ENCODE data around the gene ST8SIA5. TPM values are rescaled to one million over a fixed set of nuclear protein-coding genes. Genes with fewer than 3 reads are reported as not detected.

Gene ST8SIA5
- total and polyA plus RNA-seq, 9 of the 15 experiments (the other 6 are each of a cell fraction or from before 2014, with no cell fraction given), result 0.03 to 0.33 (median 0.06) TPM; not detected in 5

DNA sequence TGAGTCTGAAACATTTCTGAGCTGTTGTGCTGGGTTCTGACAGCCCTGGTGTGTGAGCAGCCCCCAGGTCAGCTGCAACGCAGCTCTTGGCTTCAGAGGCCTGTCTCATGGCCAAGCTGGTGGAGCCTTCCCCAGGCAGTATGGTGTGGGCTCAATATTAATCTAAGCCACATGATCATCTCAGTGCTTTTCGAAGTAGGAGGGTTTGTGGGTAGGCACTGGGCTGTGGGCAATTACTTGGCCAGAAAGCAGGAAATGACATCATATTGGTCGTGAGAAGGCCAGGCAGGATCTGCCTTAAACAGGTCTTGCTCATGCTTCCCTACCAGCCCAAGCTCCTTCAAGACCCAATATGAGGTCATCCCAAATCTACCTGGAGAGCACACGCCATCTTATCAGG is 126.7 kb downstream of the ST8SIA5 start:
- Histone ChIP-seq H2AFZ (ENCODE audit: low read depth, low read length) (no peak overlapping the region), H3K9me1 (ENCODE audit: control insufficient read depth, insufficient read depth, low read length) (no peaks in the 10 kb centered on the region)

More for the DNA sequence above, 126.7 kb downstream of the ST8SIA5 start:
- no peak for DNase-seq (ENCODE audit: extremely low read depth in 1 of 4, low spot score in 3 of 4)
- BruUV-seq (replicated peaks), result no TSS peak
- ATAC-seq, result no peak
- TF ChIP-seq TAL1 (IDR thresholded peaks at IDR 0.05), result no peak
- TF ChIP-seq, protein P1, sequence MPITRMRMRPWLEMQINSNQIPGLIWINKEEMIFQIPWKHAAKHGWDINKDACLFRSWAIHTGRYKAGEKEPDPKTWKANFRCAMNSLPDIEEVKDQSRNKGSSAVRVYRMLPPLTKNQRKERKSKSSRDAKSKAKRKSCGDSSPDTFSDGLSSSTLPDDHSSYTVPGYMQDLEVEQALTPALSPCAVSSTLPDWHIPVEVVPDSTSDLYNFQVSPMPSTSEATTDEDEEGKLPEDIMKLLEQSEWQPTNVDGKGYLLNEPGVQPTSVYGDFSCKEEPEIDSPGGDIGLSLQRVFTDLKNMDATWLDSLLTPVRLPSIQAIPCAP (CRISPR knock-in tag; IDR thresholded peaks at IDR 0.05; ENCODE audit: borderline replicate concordance), result no peak
- no peak for TF ChIP-seq DACH1 (IDR thresholded peaks at IDR 0.05; ENCODE audit: partially characterized antibody)
- no peak for TF ChIP-seq ZNF644 (tag; IDR thresholded peaks at IDR 0.05; ENCODE audit: low read depth)
- TF ChIP-seq ZNF253 (CRISPR knock-in tag; conservative IDR thresholded peaks at IDR 0.05), result no peak
- no peak for TF ChIP-seq ETV6 (IDR thresholded peaks at IDR 0.05; ENCODE audit: borderline replicate concordance in 1 of 2, low read depth in 2 of 2, low read length in 1 of 2)
- no peak for TF ChIP-seq ETV6 (CRISPR knock-in tag; IDR thresholded peaks at IDR 0.05; ENCODE audit: borderline replicate concordance)
- no peak for TF ChIP-seq CBFB (CRISPR knock-in tag; IDR thresholded peaks at IDR 0.05)
- no peak for TF ChIP-seq GTF2A2 (tag; IDR thresholded peaks at IDR 0.05)
- TF ChIP-seq SMAD4 (CRISPR knock-in tag; conservative IDR thresholded peaks at IDR 0.05), result no peak
- TF ChIP-seq, protein P2, sequence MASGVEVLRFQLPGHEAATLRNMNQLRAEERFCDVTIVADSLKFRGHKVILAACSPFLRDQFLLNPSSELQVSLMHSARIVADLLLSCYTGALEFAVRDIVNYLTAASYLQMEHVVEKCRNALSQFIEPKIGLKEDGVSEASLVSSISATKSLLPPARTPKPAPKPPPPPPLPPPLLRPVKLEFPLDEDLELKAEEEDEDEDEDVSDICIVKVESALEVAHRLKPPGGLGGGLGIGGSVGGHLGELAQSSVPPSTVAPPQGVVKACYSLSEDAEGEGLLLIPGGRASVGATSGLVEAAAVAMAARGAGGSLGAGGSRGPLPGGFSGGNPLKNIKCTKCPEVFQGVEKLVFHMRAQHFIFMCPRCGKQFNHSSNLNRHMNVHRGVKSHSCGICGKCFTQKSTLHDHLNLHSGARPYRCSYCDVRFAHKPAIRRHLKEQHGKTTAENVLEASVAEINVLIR (CRISPR knock-in tag; IDR thresholded peaks at IDR 0.05), result no peak
- TF ChIP-seq ZNF561 (CRISPR knock-in tag; conservative IDR thresholded peaks at IDR 0.05), result no peak
- in situ Hi-C loops (cut with MboI) (no loop called here), intact Hi-C loops (cut with micrococcal nuclease) (no loop called here)
- no peak overlapping the region for H3K4me2 ChIP-seq (ENCODE audit: insufficient read depth, low read length)
- POLR2A ChIA-PET, result interaction anchor here (0.6 kb wide), 1 partner anchor 11 kb away, joined by 4 read pairs; no protein-coding TSS in a partner anchor
- CTCF ChIA-PET (ENCODE audit: low intra/inter-chr PET ratio), result no interaction called here
- no peaks in the 10 kb centered on the region for H3K4me1 ChIP-seq (replicated peaks in 1 of 2; ENCODE audit: control insufficient read depth in 2 of 2, insufficient read depth in 2 of 2, low read length in 2 of 2)
- no peaks in the 10 kb centered on the region for H3K36me3 ChIP-seq (ENCODE audit: control insufficient read depth, insufficient read depth, low read length)
- no peaks in the 10 kb centered on the region for H3K9me3 ChIP-seq (replicated peaks; ENCODE audit: control insufficient read depth, insufficient read depth, low read depth, low read length)
- H3K27ac ChIP-seq (ENCODE audit: extremely low read depth, low read depth, low read length), result no peak overlapping the region
- no peak overlapping the region for H3K9ac ChIP-seq (ENCODE audit: insufficient read depth in 1 of 2, low read depth in 2 of 2, low read length in 2 of 2)
- H3K4me3 ChIP-seq, result no peak overlapping the region
- H3K27me3 ChIP-seq (ENCODE audit: control insufficient read depth in 2 of 2, insufficient read depth in 2 of 2, low read length in 2 of 2), result no peaks in the 10 kb centered on the region; a peak in 2 of 5 replicates
- no peak for FAIRE-seq
- H4K20me1 ChIP-seq (replicated peaks; ENCODE audit: control insufficient read depth, insufficient read depth, low read length), result no peaks in the 10 kb centered on the region
- WGBS (ENCODE audit: insufficient coverage, low coverage, missing lambda C conversion rate), result 4% methylated on average over 4 of the region's 4 CpGs
- no peaks in the 10 kb centered on the region for H3K79me2 ChIP-seq (ENCODE audit: control insufficient read depth, insufficient read depth, low read length)
